ENCODE data around the gene ARNT2. TPM values are rescaled to one million over a fixed set of nuclear protein-coding genes. Genes with fewer than 3 reads are reported as not detected.

ARNT2 gene
- total RNA-seq, 1 donor from 2014 or later: 0.26 TPM

DNA sequence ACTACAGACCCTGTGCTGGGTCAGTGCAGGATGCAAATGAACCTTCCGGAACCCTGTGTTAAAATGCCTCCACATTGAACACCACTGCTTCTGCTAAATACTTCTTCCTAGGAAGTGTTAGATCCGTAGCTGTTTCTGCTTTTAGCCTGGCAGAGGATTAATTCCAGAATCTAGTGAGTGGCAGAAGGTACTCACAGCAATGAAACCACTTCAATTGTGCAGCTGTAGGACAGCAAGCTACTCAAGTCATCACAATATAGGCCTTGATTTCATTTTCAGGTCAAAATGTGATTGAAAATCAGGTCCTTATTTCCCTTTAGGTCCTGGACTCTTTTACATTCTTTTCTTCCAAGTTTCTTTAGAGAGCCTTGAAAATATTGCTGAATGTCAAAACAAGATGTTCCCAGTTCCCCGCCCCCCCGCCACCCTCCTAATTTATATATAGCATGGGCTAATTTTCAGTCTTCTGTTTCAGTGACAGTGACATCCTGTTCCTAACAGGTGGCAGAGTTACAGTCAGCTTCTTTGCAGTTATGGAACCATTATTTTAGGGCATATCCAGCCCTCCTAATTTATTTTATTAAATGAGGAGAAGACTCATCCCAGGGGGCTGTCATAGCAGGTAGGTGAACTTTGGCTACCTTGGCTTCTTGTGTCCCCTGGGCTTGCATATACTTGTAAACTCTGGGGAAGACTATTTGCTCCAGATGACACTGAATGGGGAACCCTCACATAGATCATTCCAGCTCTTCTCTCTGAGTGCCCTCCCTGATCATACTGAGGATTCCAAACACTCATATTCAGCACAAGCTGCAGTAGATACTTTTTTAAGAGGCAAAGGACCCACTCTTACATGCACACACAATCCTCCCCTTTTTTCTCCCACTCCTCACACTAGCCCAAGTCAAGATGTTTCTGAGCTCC lies 28.0 kb upstream of the ARNT2 start:
- TF ChIP-seq, protein P1, sequence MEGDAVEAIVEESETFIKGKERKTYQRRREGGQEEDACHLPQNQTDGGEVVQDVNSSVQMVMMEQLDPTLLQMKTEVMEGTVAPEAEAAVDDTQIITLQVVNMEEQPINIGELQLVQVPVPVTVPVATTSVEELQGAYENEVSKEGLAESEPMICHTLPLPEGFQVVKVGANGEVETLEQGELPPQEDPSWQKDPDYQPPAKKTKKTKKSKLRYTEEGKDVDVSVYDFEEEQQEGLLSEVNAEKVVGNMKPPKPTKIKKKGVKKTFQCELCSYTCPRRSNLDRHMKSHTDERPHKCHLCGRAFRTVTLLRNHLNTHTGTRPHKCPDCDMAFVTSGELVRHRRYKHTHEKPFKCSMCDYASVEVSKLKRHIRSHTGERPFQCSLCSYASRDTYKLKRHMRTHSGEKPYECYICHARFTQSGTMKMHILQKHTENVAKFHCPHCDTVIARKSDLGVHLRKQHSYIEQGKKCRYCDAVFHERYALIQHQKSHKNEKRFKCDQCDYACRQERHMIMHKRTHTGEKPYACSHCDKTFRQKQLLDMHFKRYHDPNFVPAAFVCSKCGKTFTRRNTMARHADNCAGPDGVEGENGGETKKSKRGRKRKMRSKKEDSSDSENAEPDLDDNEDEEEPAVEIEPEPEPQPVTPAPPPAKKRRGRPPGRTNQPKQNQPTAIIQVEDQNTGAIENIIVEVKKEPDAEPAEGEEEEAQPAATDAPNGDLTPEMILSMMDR (IDR thresholded peaks at IDR 0.05; ENCODE audit: insufficient read depth, low read length, severe bottlenecking): no peak
- Histone ChIP-seq H3K4me3 (ENCODE audit: low read depth, low read length) (no peak overlapping the region), H3K36me3 (ENCODE audit: control insufficient read depth, insufficient read depth, low read length) (no peaks in the 10 kb centered on the region), H3K27me3 (ENCODE audit: control insufficient read depth, insufficient read depth, low read length) (no peaks in the 10 kb centered on the region)
- FAIRE-seq: no peak
- no peak for DNase-seq (ENCODE audit: low read depth)

DNA sequence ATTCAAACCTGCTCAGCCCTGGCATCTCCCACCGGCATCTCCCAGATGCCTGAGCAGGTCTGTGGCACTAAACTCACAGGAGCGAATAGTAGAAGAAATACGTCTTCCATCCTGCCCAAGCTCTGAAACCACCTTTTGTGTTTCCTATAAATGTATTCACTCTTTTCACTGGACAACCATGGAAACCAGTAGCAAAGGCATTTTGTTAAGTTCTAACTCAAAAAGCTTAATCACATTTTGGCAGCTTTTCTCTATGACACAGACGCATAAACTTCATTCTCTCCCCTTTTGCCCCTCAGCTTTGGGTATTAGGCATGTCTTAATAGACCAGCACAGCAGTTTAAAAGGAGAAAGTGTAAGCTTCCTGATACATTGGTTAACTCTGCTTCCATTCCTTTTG lies 24.5 kb upstream of the ARNT2 start:
- TF ChIP-seq, protein P1 (IDR thresholded peaks at IDR 0.05; ENCODE audit: insufficient read depth, low read length, severe bottlenecking): no peak
- no peaks in the 10 kb centered on the region for H3K27me3 ChIP-seq (ENCODE audit: control insufficient read depth, insufficient read depth, low read length)
- no peak for FAIRE-seq
- no peak overlapping the region for H3K4me3 ChIP-seq (ENCODE audit: low read depth, low read length)
- no peak for DNase-seq (ENCODE audit: low read depth)
- no peaks in the 10 kb centered on the region for H3K36me3 ChIP-seq (ENCODE audit: control insufficient read depth, insufficient read depth, low read length)

DNA sequence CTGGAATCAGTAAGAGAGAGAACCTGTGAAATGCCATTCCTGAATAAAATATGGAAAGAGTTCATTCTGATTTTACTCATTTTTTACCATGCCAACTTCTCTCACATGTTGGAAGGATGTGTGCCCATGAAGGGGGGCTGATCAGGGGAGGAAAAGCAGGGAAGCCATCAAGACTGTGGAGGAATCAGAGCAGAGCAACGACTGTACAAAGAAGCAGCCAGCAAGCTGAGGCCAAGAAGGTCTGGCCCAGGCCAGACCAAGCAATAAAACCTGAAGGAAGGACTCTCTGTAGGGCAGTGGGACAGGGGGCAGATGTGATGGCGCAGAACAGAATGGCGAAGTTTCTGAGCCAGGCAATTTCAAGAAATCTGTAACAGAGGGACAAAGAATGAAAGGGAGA lies 24.0 kb upstream of the ARNT2 start:
- Histone ChIP-seq H3K4me3 (ENCODE audit: low read depth, low read length) (no peak overlapping the region), H3K27me3 (ENCODE audit: control insufficient read depth, insufficient read depth, low read length) (no peaks in the 10 kb centered on the region), H3K36me3 (ENCODE audit: control insufficient read depth, insufficient read depth, low read length) (no peaks in the 10 kb centered on the region)
- DNase-seq (ENCODE audit: low read depth): no peak
- FAIRE-seq: no peak
- TF ChIP-seq, protein P1 (IDR thresholded peaks at IDR 0.05; ENCODE audit: insufficient read depth, low read length, severe bottlenecking): no peak

DNA sequence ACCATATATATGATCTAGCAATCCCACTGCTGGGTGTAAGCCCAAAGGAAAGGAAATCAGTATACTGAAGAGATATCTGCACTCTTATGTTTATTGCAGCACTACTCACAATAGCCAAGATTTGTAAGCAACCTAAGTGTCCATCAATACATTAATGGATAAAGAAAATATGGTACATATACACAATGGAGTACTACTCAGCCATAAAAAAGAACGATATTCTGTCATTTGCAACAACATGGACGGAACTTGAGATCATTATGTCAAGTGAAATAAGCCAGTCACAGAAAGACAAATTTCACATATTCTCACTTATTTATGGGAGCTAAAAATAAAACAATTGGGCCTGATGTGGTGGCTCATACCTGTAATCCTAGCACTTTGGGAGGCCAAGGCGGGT lies 21.9 kb upstream of the ARNT2 start:
- TF ChIP-seq, protein P1 (IDR thresholded peaks at IDR 0.05; ENCODE audit: insufficient read depth, low read length, severe bottlenecking): no peak
- DNase-seq (ENCODE audit: low read depth): no peak
- H3K36me3 ChIP-seq (ENCODE audit: control insufficient read depth, insufficient read depth, low read length): no peaks in the 10 kb centered on the region
- H3K27me3 ChIP-seq (ENCODE audit: control insufficient read depth, insufficient read depth, low read length): no peaks in the 10 kb centered on the region
- FAIRE-seq: no peak
- no peak overlapping the region for H3K4me3 ChIP-seq (ENCODE audit: low read depth, low read length)

- TF ChIP-seq, protein P1 (IDR thresholded peaks at IDR 0.05; ENCODE audit: insufficient read depth, low read length, severe bottlenecking): no peak
- Histone ChIP-seq H3K4me3 (ENCODE audit: low read depth, low read length) (no peak overlapping the region), H3K36me3 (ENCODE audit: control insufficient read depth, insufficient read depth, low read length) (no peaks in the 10 kb centered on the region), H3K27me3 (ENCODE audit: control insufficient read depth, insufficient read depth, low read length) (no peaks in the 10 kb centered on the region)
- DNase-seq (ENCODE audit: low read depth): no peak
- no peak for FAIRE-seq
Observed at GRCh38 chr15:80384432-80384831, 19.8 kb upstream of the ARNT2 start.
